HG03025 (cell line): ENCODE results near the gene NUP188.

Experiments used
- ATAC-seq: cut with Tn5 transposase; IDR thresholded peaks from one replicate; pipeline ENCODE4 v1.9.1; 2021; ENCODE audit warnings: mild to moderate bottlenecking, moderate library complexity; ENCODE audit not compliant: unreplicated experiment, low FRiP score

NUP188 gene

DNA sequence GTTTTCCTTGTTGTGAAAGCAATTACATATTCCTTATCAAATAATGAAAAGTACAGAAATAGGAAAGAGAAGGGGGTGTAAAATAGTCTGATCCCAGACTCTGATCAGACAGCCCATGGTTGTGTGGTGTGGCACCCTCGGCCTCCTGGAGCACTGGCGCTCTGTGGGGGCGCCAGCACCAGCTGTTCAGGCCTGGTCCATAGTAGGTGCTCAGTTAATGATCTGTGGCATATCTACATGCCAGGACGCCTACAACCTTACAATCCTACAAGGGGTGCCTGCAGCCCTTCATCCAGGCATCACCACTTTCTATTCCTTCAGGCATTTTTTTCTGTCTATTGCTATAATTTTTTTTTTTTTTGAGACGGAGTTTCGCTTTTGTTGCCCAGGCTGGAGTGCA, 105.5 kb downstream of the NUP188 start:
- ATAC-seq, result no peak

DNA sequence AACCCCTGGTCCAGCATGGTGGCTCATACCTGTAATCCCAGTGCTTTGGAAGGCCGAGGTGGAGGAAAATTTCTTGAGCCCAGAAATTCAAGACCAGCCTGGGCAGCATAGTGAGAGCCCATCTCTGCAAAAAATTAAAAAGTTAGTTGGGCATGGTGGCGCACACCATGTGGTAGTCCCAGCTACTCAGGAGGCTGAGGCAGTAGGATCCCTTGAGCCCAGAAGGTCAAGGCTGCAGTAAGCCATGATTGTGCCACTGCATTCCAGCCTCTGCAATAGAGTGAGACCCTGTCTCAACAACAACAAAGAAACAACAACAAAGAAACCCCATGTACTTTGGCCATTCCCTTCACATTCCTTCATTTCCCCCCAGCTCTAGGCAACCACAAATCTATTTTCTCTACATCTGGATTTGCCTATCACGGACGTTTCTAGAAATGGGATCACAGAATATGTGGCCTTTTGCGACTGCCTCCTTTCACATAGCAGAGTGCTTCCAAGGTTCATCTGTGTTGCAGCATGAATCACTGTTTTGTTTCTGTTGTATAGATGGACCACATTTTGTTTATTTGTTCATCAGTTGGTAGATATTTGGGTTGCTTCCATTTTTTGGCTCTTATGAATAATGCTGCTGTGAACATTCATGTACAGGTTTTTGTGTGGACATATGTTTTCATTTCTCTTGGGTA, 106.8 kb downstream of the NUP188 start:
- no peak for ATAC-seq
